Measurements from ENCODE around the gene FERMT3.

FERMT3 gene

DNA sequence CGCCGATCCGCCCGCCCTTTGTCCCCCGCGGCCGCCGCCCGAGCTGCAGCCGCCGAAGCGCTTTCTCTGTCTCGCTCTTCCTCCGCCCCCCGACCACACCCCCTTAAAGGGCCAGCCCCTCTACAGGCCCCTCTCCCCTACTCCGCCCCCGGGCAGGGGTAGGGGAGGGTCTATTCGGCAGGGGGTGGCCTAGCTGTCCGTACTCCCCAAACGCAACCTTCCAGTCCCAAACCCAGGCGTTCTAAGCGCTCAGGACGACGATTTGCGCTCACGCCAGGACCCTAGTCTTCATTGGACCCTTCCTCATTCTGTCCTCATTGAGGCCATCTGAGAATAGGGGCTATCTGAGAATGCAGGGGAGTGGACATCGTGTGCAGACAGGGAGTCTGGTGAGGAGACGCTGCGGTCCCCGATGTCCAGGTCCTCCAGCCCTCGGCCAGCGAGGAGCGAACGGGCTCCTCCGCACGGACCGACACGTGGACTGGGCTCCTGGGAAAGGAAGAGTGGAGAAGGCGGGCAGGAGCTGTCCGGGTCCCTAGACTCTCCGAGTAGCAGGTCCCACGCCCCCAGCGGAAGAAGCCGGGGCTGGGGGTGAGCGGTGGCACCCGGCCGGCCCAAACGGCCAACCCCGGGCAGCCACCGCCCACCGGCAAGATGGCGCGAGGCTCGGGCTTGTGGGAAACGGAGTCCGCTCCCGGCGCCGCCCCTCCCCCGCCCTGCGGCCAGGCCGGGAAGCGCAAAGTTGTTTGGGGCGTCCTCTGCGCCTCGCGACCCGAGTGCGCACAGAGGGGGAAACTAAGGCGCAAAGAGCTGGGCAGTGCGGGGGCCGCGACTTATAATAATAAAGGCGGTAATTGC is 40.6 kb downstream of the FERMT3 start, which contains the start of gene PPP1R14B:
Gene PPP1R14B (minus strand): TSS at position 73 of the 858 bp plus-strand sequence. CDS start 270 bp downstream, outside the sequence.
- in situ Hi-C loops (cut with MboI; ENCODE audit: low sequenced_read_pairs), result loop anchor here (25.0 kb wide), 1 partner anchor 90 kb away; the partner anchor contains the start of gene CCDC88B

DNA sequence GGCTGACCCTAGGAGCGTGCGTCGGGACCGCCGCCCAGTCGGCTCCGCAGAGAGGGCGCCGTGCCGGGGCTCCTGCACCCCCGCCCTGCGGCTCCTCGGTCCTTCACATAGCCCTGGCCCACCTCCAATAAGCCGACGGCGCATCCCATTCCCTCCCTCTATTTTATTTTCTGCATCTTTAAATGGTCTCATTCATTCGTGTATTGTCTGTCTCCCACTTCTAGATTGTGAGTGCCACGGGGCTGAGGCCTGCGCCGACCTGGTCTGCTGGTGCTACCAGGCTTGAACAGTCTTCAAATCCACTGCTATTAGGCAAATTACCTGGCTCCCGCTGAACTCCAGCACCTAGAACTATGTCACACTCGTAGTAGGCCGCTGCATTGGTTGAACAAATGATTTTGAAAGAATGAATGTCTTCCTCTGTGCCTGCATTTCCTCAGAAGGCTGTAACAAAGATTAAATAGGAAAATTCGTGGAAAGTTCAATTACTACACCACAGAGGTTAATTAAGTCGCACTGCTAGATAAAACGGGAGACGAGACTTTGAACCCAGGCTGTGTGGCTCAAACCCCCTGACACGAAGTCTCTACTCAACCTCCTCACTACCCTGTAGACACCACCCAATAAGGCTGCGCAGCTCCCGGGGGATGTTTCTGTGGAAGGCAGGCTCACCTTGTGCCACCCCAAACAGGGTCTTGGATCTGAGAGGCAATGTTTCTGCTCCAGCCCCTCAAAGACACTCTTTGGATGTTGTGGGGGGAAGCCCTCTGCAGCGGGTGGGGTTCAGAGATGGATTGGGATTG is 41.4 kb downstream of the FERMT3 start:
- in situ Hi-C loops (cut with MboI; ENCODE audit: low sequenced_read_pairs), result loop anchor here (25.0 kb wide), 1 partner anchor 89 kb away; the partner anchor contains the start of gene CCDC88B

DNA sequence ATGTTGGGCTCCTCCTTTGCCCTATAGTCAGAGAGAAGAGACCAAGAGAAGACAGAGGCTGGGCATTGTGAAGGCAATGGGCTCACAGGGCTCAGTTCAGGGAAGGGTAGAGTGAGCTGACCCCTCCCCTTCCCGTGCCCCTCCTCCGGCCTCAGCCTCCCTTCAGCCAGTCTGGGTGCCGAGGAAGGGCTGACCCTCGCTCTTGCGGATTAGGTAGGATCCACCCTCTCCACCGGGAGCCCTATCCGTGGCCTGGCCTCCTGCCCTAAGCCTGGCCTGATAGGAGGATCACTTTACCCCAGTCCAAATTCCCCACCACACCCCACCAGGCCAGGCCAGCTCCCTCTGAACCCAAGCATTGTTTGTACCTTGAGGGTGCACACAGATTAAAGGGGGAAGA is 42.1 kb downstream of the FERMT3 start:
- in situ Hi-C loops (cut with MboI; ENCODE audit: low sequenced_read_pairs), result loop anchor here (25.0 kb wide), 1 partner anchor 89 kb away; the partner anchor contains the start of gene CCDC88B

DNA sequence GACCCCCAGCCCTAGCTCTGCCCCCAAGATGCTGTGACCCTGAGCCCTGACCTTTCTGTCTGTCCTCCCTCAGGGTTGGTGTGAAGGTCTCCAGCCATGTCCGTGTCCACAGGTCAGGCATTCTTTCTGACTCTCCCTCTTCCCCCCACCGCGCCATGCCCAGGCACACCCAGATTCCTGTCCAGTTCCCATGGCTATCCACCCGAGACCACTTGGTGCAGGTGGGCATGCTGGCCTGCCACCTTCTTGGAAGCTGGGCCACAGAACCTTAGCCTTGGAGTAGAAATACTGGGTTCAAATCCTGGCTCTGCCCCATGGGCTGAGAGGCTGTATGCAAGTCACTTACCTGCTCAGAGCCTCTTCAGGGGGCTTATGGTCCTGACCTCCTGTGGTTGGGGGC is 42.5 kb downstream of the FERMT3 start:
- in situ Hi-C loops (cut with MboI; ENCODE audit: low sequenced_read_pairs), result loop anchor here (25.0 kb wide), 1 partner anchor 88 kb away; the partner anchor contains the start of gene CCDC88B

DNA sequence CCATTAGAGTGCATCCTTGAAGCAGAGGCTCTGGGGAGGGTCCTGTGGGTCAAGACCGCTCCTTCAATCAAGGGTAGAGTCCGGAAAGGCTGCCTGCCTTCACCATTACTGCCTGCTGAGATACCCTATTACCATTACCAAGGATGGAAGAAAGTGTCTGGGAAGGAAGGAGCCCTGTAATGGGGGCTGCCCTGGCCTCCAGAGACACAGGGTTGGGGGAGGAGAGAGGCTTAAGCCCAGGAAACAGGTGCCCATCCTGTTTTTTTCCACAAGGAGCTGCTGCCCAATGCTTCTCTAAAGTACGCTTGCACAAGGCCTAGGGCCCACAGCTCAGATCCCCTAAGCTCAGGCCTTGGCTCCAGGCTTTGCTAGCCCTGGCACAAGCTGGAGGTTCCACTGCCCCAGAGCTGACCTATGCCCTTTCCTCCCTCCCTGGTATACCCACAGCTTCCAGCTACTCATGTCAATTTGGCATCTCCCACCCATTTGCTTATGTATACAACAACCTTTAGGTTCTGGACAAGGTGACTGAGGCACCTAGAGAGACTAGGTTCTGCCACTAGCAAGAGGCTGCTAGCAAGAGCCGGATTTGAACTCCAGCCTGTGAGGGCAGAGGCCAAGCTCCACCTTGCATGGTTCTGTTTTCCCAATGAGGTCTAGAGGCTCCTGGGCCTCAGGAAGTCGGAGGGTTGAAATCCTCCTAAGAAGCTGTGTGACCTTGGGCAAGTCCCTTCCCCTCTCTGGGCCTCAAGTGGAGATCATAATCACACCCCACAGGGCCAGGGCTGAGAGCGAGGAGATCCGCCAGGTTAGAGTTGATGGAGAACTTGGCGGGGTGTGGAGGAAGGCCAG is 43.3 kb downstream of the FERMT3 start:
- in situ Hi-C loops (cut with MboI; ENCODE audit: low sequenced_read_pairs), result loop anchor here (25.0 kb wide), 1 partner anchor 88 kb away; the partner anchor contains the start of gene CCDC88B

DNA sequence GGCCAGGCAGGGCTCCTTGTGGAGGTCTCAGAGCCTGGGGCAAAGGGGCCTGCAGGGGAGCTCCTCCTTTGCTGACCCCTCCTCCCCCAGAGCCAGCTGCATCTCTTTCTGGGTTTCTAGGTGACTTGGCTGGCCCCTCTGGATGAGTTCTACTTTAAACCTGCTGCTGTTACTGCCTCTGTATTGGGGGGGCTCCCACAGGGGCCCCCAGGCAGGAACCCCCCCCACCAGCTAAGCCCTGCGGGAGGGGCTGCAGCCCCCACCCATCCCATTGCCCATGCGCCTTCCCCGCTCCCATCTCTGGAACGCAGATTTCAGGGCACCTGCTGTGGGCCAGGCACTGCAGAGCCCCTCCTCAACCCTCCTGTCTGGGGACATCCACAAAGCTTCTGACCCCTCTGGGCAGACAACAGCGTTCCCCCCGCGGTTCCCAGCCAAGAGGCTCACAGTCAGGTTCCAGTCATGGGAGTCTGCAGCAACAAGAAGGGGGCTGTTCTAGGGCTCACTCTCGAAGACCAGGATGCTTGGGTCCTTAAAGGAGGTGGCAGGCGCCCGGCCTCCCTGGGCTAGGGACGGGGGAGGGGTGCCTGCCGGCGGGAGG is 44.0 kb downstream of the FERMT3 start:
- in situ Hi-C loops (cut with MboI; ENCODE audit: low sequenced_read_pairs), result no loop called here

DNA sequence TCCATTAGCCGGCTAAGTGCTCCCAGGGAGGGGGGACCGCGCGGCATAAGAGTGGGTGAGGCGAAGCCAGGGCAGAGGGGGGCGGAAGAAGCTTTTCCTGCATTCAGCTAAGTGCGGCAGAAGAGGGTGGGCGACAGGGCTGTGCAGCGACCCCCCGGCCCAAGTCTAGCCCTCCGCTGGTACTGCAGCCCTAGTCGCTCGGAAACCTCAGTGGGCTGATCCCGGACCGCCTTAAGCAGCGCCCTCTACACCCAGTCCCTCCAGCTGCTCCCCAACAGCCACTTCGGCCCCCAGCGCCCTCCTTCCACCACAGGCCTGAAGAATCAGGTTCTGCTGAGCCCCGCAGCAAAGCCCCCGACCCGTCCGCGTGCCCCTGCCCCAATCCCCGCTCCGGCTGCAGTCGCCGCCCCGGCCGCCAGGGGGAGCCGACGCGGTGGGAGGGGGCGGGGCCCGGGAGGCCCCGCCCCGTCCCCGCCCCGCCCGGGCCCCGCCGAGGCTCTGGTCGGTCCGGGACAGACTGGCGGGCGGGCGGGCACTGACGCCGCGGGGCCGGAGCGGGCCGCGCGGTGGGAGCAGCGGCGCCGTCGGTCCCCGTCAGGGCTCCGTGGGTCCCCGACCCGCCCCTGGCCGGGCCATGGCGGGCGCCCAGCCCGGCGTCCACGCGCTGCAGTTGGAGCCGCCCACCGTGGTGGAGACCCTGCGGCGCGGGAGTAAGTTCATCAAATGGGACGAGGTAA is 44.7 kb downstream of the FERMT3 start, which contains the start of gene PLCB3:
Gene PLCB3 (plus strand): TSS at position 515 of the 737 bp plus-strand sequence. CDS start 120 bp downstream, at position 635.
- in situ Hi-C loops (cut with MboI; ENCODE audit: low sequenced_read_pairs), result no loop called here

DNA sequence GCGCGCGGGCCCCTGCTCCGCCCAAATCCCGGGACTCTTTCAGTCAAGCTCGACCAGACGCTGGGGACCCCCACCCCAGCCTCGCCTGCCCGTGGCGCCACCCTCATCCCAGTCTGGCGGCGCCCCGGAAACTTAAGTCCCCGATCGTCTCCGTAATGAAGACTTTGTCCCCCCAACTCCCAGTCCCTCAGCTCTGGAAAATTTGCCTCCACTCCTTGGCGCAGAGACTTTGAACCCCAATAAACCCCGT is 45.2 kb downstream of the FERMT3 start:
- in situ Hi-C loops (cut with MboI; ENCODE audit: low sequenced_read_pairs), result no loop called here

DNA sequence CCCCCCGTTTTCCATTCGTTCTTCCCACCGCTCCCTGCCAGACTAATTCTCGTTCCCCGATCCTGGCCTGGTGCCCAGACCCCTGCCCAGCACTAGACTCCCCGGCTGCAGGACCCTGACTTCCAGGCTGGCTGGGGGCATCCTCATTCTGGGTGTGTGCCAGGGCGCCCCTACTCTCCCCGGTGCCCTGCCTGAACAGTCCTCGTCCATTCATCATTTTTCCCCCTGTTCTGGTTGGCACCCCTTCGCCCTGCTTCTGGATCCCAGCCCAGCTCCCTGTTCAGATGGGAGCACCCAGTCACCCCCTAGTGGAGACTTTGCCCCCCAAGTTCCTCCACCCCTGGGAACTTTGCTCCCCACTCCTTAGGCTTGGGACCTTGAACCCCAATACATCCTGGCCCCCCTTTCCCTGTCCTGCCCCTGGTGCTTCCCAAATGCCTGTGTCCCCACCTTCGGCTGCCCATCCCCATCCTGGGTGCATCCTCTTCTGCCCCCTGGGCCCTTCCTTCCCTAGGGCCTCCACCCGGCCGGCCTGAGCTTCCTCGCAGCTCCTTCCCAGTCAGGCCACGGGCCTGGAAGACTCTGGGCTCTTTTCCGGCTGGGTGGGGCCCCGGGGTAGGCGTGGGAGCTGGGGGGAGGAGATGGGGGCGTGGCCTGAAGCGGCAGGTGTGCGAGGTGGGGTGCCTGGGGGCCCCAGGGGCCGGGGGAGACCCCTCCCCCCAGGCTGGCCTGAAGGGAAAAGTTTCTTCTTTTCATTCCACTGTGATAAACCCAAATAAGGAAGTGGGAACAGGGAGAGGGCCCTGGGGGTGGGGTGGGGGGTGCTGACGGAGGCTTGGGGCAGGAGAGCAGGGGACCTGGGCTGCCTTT is 45.7 kb downstream of the FERMT3 start:
- in situ Hi-C loops (cut with MboI; ENCODE audit: low sequenced_read_pairs), result no loop called here

DNA sequence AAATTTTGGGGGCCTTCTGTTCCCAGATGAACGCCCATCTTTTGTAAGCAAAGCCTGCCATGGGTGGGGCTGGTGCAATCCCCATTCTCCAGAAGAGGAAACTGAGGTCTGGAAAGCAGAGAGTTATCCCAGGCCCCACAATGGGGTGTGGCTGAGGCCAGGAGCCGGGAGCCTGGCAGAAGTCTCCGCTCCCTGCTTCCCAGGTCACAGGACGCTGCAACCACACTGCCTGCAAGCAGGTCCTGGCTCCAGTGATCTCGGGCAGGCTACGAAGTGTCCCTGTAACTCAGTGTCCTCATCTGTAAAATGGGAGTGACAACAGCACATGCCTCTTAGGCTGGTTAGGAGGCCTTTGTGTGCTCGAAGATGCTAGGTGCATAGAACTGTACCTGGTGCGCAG is 46.5 kb downstream of the FERMT3 start:
- in situ Hi-C loops (cut with MboI; ENCODE audit: low sequenced_read_pairs), result no loop called here

DNA sequence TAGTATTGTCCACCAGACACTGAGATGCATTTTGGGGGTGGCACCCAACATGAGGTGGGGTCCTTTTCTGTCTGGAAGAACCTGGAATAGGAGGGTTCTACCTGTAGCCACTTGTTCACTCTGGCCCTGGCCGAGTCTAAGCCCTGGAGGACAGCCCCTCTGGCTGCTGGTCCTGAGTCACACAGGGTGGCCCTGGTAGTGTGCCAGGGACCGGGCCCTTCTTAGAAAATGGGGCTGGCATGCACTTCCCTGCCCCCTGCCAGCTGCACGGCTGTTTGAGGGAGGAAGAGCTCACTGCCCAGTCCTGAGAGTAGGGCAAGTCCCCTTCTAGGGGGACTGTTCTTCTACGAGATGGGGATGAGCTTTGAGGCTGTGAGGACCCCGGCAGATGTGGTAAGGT is 47.0 kb downstream of the FERMT3 start:
- in situ Hi-C loops (cut with MboI; ENCODE audit: low sequenced_read_pairs), result no loop called here

DNA sequence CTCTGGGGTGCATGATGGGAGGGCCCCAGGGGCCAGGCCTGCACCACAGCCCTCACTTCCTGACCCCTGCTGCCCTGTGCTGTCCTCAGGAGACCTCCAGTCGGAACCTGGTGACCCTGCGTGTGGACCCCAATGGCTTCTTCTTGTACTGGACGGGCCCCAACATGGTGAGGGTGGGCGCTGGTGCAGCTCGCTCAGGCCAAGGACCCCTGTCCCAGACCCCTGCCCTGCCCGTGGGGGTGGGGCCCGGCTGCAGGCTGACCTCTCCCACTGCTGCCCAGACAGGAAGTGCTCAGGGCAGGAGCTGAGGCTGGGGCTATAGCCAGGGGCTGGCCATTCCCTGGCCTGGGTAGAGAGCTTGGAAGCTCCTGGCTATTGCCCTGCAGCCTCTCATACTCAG is 47.8 kb downstream of the FERMT3 start:
- in situ Hi-C loops (cut with MboI; ENCODE audit: low sequenced_read_pairs), result no loop called here

DNA sequence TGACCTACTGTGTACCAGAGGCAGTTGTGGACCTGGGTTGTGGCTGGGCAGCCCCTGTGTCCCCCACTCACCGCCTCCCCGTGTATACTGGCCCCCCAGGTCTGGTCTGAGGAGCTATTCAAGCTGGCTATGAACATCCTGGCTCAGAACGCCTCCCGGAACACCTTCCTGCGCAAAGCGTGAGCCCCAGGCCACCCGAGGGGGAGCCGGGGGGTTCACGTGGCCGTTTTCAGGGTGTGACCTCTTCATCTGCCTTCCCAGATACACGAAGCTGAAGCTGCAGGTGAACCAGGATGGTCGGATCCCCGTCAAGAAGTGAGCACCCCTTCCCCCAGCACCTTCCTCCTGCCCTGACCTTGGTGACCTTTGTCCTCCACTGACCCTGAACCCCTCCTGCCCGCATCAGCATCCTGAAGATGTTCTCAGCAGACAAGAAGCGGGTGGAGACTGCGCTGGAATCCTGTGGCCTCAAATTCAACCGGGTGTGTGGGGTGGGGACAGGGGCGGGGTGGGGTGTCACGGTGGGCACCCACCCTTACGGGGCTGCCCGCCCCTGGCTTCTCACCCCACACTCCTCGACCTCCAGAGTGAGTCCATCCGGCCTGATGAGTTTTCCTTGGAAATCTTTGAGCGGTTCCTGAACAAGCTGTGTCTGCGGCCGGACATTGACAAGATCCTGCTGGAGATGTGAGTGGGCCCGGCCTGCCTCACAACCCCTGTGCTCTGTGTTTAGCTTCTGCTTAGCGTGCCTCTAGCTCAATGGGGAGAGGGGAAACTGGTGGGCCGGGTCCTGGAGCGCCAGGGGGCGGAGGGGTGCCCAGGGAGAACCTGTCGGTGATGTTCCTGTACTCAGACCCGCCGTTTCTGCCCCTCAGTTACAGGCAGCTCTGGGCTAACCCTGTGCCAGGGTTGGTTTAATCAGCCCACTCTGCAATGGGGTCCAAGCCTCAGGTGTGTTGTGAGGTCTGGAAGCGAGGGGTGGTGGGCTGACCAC is 48.9 kb downstream of the FERMT3 start:
- in situ Hi-C loops (cut with MboI; ENCODE audit: low sequenced_read_pairs), result no loop called here

DNA sequence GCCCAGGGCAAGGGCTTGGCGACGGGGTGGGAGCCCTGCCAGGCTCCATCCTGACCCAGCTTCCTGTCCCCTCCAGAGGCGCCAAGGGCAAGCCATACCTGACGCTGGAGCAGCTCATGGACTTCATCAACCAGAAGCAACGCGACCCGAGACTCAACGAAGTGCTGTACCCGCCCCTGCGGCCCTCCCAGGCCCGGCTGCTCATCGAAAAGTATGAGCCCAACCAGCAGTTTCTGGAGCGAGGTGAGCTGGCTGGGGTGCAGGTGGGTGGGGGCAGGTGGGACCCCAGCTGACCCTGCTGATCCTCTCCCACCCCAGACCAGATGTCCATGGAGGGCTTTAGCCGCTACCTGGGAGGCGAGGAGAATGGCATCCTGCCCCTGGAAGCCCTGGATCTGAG is 49.8 kb downstream of the FERMT3 start:
- in situ Hi-C loops (cut with MboI; ENCODE audit: low sequenced_read_pairs), result no loop called here

DNA sequence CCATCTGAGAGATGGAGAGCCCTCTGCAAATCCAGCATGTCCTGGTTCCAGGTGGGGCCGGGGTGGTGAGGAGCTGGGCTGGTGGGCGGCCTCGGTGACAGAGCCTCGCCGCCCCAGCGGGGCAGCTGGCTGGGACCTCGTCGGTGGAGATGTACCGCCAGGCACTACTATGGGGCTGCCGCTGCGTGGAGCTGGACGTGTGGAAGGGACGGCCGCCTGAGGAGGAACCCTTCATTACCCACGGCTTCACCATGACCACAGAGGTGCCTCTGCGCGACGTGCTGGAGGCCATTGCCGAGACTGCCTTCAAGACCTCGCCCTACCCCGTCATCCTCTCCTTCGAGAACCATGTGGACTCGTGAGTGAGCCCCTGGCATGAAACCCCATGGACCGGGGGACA is 51.8 kb downstream of the FERMT3 start:
- in situ Hi-C loops (cut with MboI; ENCODE audit: low sequenced_read_pairs), result no loop called here

DNA sequence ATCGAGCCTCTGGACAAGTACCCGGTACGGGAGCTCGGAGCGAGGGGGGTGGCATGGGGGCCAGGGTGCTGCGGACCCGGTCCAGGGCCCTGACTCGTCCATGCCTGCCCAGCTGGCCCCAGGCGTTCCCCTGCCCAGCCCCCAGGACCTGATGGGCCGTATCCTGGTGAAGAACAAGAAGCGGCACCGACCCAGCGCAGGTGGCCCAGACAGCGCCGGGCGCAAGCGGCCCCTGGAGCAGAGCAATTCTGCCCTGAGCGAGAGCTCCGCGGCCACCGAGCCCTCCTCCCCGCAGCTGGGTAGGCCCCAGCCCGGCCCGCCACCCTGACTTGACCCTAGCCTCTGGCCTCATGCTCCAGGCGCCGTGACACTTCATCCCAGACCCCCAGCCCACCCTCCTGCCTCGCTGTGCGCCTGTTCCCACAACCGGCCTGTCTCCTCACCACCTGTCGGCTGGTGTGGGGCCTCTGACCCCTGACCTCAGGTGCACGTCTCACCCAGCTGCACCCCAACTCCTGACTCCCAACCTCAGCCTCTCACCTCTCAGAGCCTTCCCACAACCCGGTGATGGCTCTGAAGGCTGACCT is 52.5 kb downstream of the FERMT3 start:
- in situ Hi-C loops (cut with MboI; ENCODE audit: low sequenced_read_pairs), result no loop called here

DNA sequence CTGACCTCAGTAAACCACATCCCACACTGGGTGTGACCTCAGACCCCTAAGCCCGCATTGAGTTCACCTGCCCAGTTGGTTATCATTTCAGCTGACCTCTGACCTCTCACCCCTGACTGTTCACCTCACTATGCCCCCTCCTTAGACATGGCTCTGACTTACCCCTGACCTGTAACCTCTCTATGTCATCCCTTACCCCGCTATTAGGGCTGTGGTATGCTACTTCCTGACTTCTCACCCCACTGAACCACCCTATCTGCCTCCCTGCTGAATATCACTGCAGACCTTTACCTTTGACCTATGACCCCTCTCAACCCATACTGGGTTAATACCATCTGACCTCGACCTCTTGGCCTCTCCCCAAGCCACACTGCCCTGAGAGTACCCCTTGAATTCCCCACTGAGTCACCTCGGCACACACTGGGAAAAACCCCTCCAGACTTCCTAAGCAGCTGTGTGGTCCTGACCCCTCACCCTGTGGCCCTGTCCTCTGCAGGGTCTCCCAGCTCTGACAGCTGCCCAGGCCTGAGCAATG is 53.1 kb downstream of the FERMT3 start:
- in situ Hi-C loops (cut with MboI; ENCODE audit: low sequenced_read_pairs), result no loop called here
